GM23248 (cell line): ENCODE measurements around the gene ADAMTSL1. TPM values are rescaled to one million over a fixed set of nuclear protein-coding genes. Genes with fewer than 3 reads are reported as not detected.

Source experiments
- DNase-seq: peaks from one replicate; pipeline ENCODE4 v3.0.0-alpha.2; 2015
- H2AFZ ChIP-seq: fragments of 200-600 bp; sonication (generic); 2 replicates; pipeline ENCODE4 v1.6.1; 2016; ENCODE audit warnings: antibody characterized with exemption
- H3F3A ChIP-seq: fragments of 200-600 bp; sonication (generic); 2 replicates; pipeline ENCODE4 v1.6.1; 2016; ENCODE audit warnings: mild to moderate bottlenecking, antibody characterized with exemption, mixed run types; ENCODE audit not compliant: insufficient read depth
- H3K27ac ChIP-seq: fragments of 200-600 bp; sonication (generic); 2 replicates; pipeline ENCODE4 v1.5.1; 2016; ENCODE audit warnings: mild to moderate bottlenecking
- H3K27me3 ChIP-seq: fragments of 200-600 bp; sonication (generic); replicated peaks from 2 replicates; pipeline ENCODE4 v1.6.1; 2016; ENCODE audit warnings: mild to moderate bottlenecking; ENCODE audit not compliant: insufficient read depth
- H3K36me3 ChIP-seq: fragments of 200-600 bp; sonication (generic); 2 replicates; pipeline ENCODE4 v1.6.1; 2016; ENCODE audit warnings: low read depth, mild to moderate bottlenecking
- H3K4me1 ChIP-seq: fragments of 200-600 bp; sonication (generic); 2 replicates; pipeline ENCODE4 v1.6.1; 2016; ENCODE audit warnings: mild to moderate bottlenecking; ENCODE audit not compliant: insufficient read depth
- H3K4me2 ChIP-seq: fragments of 200-600 bp; sonication (generic); one replicate; pipeline ENCODE4 v1.6.1; 2016; ENCODE audit warnings: mild to moderate bottlenecking; ENCODE audit not compliant: unreplicated experiment
- H3K4me3 ChIP-seq: fragments of 200-600 bp; sonication (generic); 2 replicates; pipeline ENCODE4 v1.5.1; 2016; ENCODE audit warnings: mild to moderate bottlenecking
- H3K79me2 ChIP-seq: fragments of 200-600 bp; sonication (generic); 2 replicates; pipeline ENCODE4 v1.6.1; 2016; ENCODE audit warnings: mild to moderate bottlenecking; ENCODE audit not compliant: insufficient read depth
- H3K9ac ChIP-seq: fragments of 200-600 bp; sonication (generic); 2 replicates; pipeline ENCODE4 v1.6.1; 2016; ENCODE audit warnings: mild to moderate bottlenecking
- H3K9me2 ChIP-seq: fragments of 200-600 bp; sonication (generic); 2 replicates; pipeline ENCODE4 v1.6.1; 2016; ENCODE audit warnings: mixed run types, mild to moderate bottlenecking, moderate library complexity; ENCODE audit not compliant: insufficient read depth
- H3K9me3 ChIP-seq: fragments of 200-600 bp; sonication (generic); one replicate; pipeline ENCODE4 v1.6.1; 2017; ENCODE audit warnings: low read depth
- H4K20me1 ChIP-seq: fragments of 200-600 bp; sonication (generic); 2 replicates; pipeline ENCODE4 v1.6.0; 2016; ENCODE audit not compliant: insufficient read depth
- EZH2 ChIP-seq: fragments of 200-600 bp; sonication (generic); IDR thresholded peaks from 2 replicates; pipeline ENCODE4 v1.6.1; 2018; ENCODE audit warnings: antibody characterized with exemption, mild to moderate bottlenecking; ENCODE audit not compliant: insufficient read depth, poor library complexity, severe bottlenecking
- EZH2phosphoT487 ChIP-seq: fragments of 200-600 bp; sonication (generic); IDR thresholded peaks from 2 replicates; pipeline ENCODE4 v1.6.1; 2018; ENCODE audit warnings: antibody characterized with exemption, moderate library complexity, mild to moderate bottlenecking, low read depth; ENCODE audit not compliant: insufficient read depth
- WGBS, 2 experiments: methylation state at CpG; one replicate each; pipeline ENCODE4 v1.1.6; 2015 to 2017; ENCODE audit warnings: low lambda C conversion rate in 2 of 2, low coverage in 1 of 2; ENCODE audit errors: missing lambda C conversion rate in 2 of 2; 5-methylcytosine and 5-hydroxymethylcytosine counted together
- in situ Hi-C: fragments of 300-500 bp; cut with MboI; formaldehyde crosslinking; loops from 2 replicates; pipeline ENCODE4 v1.15.0; 2020
- polyA plus RNA-seq: library from polyadenylated mRNA; unstranded; fragments of >200 nt; fragmentation: Nextera tagmentation; extraction: Ambion mirVana; gene quantifications from 2 replicates; pipeline ENCODE4 v1.2.1, GENCODE V29; 2016
- total RNA-seq: library from RNA; depleted of rRNA; stranded (reverse); fragments of >200 nt; shearing (Covaris generic); gene quantifications from 2 replicates; pipeline ENCODE4 v1.2.3, GENCODE V29; 2014

Gene ADAMTSL1
- total and polyA plus RNA-seq, 2 experiments from 2014 or later, result 77.0 to 273 TPM

DNA sequence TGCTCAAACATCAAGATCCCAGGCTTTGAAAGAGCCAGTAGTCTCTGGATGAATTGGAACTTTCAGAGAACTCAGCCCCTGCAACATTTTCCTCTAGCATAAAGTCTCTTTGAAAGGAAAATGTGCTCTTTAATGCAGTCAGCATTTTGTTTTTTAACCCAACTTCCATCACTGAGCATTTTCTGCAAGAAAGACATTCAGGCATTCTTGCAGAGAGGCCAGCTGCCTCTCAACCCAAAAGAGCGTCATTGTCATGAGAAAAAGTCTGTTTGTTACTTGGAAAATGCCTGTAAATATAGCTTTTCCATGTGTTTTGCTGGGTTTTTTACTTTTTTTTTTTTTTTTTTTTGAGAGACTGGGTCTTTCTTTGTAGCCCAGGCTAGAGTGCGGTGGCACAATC lies 225.0 kb downstream of the ADAMTSL1 start:
- Histone ChIP-seq H3K27me3 (no peaks in the 10 kb centered on the region), H3K36me3 (peaks cover 70% of the 10 kb centered on the region), H3K9me2 (no peaks in the 10 kb centered on the region), H4K20me1 (no peaks in the 10 kb centered on the region), H3K27ac (no peak overlapping the region), H3K9me3 (no peaks in the 10 kb centered on the region), H3K9ac (no peak overlapping the region), H3K4me3 (no peak overlapping the region), H3K4me2 (no peak overlapping the region), H2AFZ (no peak overlapping the region), H3K4me1 (no peaks in the 10 kb centered on the region), H3K79me2 (no peaks in the 10 kb centered on the region), H3F3A (peaks cover 39% of the 10 kb centered on the region)
- 46 to 49% methylated on average over 2 of the region's 2 CpGs for WGBS, 2 experiments
- DNase-seq, result no peak
- TF ChIP-seq EZH2 (no peak), EZH2phosphoT487 (no peak)
- in situ Hi-C loops, result loop anchor here (10.0 kb wide), 1 partner anchor 64 kb away; no protein-coding TSS in a partner anchor

DNA sequence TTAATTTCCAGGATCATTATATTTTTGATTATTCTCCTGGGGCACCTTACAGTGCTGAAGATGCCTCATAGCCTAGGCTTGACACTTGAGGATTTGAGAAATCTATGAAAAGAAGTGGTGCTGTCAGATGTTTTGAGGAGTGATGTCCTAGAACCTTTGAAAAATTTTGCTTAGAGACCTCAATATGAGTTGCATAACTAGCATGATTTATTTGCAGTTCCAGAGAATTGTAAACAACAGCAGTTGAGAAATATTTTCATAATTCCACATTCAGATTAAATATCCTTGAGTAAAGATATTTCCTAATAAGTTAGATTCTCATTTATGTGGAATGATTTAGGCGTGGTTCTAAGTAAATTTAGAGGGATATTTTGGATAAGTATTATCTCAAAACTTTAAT lies 225.8 kb downstream of the ADAMTSL1 start:
- no peak for TF ChIP-seq EZH2
- no peak for TF ChIP-seq EZH2phosphoT487
- no peak overlapping the region for H3K27ac ChIP-seq
- no peak overlapping the region for H3K4me2 ChIP-seq
- in situ Hi-C loops, result loop anchor here (10.0 to 25.0 kb wide), 2 partner anchors 65 to 437 kb away; no protein-coding TSS in a partner anchor
- no peaks in the 10 kb centered on the region for H3K27me3 ChIP-seq
- H3K4me3 ChIP-seq, result no peak overlapping the region
- DNase-seq, result no peak
- H3K9me3 ChIP-seq, result no peaks in the 10 kb centered on the region
- WGBS, 2 experiments, result 23 to 39% methylated on average over 1 of the region's 1 CpG
- H3K36me3 ChIP-seq, result peaks cover 70% of the 10 kb centered on the region
- no peaks in the 10 kb centered on the region for H4K20me1 ChIP-seq
- H3F3A ChIP-seq, result peaks cover 45% of the 10 kb centered on the region
- H3K4me1 ChIP-seq, result no peaks in the 10 kb centered on the region
- no peak overlapping the region for H2AFZ ChIP-seq
- no peaks in the 10 kb centered on the region for H3K9me2 ChIP-seq
- H3K9ac ChIP-seq, result no peak overlapping the region
- H3K79me2 ChIP-seq, result no peaks in the 10 kb centered on the region

DNA sequence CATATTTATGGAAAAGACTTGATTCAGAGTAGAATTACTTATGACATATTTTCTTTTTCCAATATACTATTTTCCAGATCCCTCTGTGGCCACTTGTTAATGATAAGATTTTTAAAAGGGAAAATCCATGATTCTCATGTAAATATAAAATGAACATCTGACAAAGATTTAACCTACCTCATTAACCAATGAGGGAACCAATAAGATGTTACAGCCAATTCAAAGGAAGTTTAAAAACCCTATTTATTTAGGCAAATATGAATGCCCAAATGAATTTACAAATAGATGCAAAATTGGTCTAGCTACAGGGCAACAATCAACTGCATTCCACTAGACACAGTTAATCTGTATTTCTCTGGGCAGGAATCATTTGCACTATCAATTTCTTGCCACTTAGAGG lies 226.8 kb downstream of the ADAMTSL1 start:
- H2AFZ ChIP-seq, result no peak overlapping the region
- H3F3A ChIP-seq, result peaks cover 49% of the 10 kb centered on the region
- in situ Hi-C loops, result loop anchor here (25.0 kb wide), 1 partner anchor 438 kb away; no protein-coding TSS in a partner anchor
- H3K4me2 ChIP-seq, result no peak overlapping the region
- H3K4me1 ChIP-seq, result no peaks in the 10 kb centered on the region
- H3K9me3 ChIP-seq, result no peaks in the 10 kb centered on the region
- no peak for DNase-seq
- peaks cover 65% of the 10 kb centered on the region for H3K36me3 ChIP-seq
- TF ChIP-seq EZH2phosphoT487, result no peak
- no peak for TF ChIP-seq EZH2
- H3K27me3 ChIP-seq, result no peaks in the 10 kb centered on the region
- H4K20me1 ChIP-seq, result no peaks in the 10 kb centered on the region
- H3K9ac ChIP-seq, result no peak overlapping the region
- no peaks in the 10 kb centered on the region for H3K79me2 ChIP-seq
- no peak overlapping the region for H3K4me3 ChIP-seq
- H3K27ac ChIP-seq, result no peak overlapping the region
- no peaks in the 10 kb centered on the region for H3K9me2 ChIP-seq

DNA sequence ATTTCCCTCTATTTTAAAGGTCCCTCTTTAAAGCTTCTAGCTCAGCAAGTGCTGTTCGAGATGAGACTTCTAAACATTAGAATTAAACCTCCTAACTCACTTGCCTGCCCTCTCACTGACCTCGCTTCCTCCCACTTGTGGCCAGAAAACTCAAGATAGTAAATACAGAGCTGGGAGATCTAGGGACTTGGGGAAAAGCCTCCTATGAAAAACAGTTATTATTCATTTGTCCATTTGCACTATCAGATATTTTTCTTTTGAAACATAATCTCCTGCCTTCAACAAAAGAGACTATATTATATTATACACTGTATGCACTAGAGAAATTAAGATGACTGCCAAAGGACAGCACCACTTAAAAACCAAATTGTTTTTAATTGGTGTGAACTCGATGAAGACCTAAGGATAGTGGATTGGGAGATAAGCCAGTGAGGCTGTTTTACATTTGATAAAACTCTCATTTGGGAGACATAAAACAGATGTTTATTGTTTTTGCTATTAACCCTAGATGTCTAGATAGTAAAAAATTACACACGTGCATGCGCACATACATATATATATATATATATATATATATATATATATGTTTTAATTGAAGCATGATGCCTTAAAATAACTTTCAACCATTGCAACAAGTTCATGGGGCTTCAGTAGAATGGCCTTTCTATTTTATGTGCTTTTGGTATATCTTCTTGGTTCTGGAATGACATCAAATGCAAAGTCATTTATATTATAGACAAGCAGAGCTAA lies 229.4 kb downstream of the ADAMTSL1 start:
- no peak overlapping the region for H3K27ac ChIP-seq
- H3K79me2 ChIP-seq, result 0 out of 2 replicates have a peak, but pooled peaks cover 8% of the 10 kb centered on the region
- no peak overlapping the region for H3K4me2 ChIP-seq
- TF ChIP-seq EZH2 (no peak), EZH2phosphoT487 (no peak)
- in situ Hi-C loops, result loop anchor here (25.0 kb wide), 1 partner anchor 441 kb away; no protein-coding TSS in a partner anchor
- no peak overlapping the region for H2AFZ ChIP-seq
- no peaks in the 10 kb centered on the region for H3K27me3 ChIP-seq
- H4K20me1 ChIP-seq, result no peaks in the 10 kb centered on the region
- no peaks in the 10 kb centered on the region for H3K9me3 ChIP-seq
- H3K4me1 ChIP-seq, result peaks cover 17% of the 10 kb centered on the region
- no peaks in the 10 kb centered on the region for H3K9me2 ChIP-seq
- no peak overlapping the region for H3K9ac ChIP-seq
- H3F3A ChIP-seq, result peaks cover 42% of the 10 kb centered on the region
- H3K36me3 ChIP-seq, result peaks cover 56% of the 10 kb centered on the region
- H3K4me3 ChIP-seq, result no peak overlapping the region
- DNase-seq, result no peak
- 50 to 55% methylated on average over 3 to 5 of the region's 5 CpGs for WGBS, 2 experiments
